ENCODE results near the gene ADPRM. TPM values are rescaled to one million over a fixed set of nuclear protein-coding genes. Genes with fewer than 3 reads are reported as not detected.

The ADPRM gene
- total and polyA plus RNA-seq, 7 donors, result 8.9 to 15.8 (median 12.2) TPM

DNA sequence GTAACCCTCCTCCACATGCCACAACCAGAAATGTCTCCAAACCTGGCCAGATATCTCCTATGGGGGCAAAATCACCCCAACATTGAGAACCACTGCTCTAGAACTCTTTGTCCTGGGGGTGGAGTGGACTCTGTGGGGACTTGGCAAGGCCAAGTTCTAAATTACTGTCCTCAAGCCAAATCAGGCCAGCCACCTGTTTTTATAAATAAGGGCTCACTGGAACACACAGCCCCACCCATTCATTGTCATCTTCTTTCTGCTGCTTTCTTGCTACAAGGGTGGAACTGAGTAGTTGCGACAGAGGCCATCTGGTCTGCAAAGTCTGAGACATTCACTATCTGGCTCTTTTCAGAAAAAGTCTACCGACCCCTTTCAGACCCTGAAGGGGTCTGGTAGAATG lies 59.2 kb downstream of the ADPRM start:
- no peaks in the 10 kb centered on the region for H3K36me3 ChIP-seq (ENCODE audit: insufficient read depth in 1 of 2, low read depth in 1 of 2)
- ATAC-seq, result peak in 3 of 4 donors; percentile 37 to 64 (median 42)
- intact Hi-C loops (cut with DNase I), result no loop called here
- no peaks in the 10 kb centered on the region for H3K9me3 ChIP-seq
- TF ChIP-seq CTCF (IDR thresholded peaks at IDR 0.05), result no peak
- no peak for DNase-seq
- H3K4me1 ChIP-seq, result peaks cover 7% of the 10 kb centered on the region
- H3K27ac ChIP-seq, result no peak overlapping the region
- 46 to 62% (median 48%) methylated on average over 2 of the region's 2 CpGs for WGBS, 3 donors
- no peaks in the 10 kb centered on the region for H3K27me3 ChIP-seq (ENCODE audit: insufficient read depth in 3 of 3, low read length in 2 of 3)
- no peak overlapping the region for H3K4me3 ChIP-seq

DNA sequence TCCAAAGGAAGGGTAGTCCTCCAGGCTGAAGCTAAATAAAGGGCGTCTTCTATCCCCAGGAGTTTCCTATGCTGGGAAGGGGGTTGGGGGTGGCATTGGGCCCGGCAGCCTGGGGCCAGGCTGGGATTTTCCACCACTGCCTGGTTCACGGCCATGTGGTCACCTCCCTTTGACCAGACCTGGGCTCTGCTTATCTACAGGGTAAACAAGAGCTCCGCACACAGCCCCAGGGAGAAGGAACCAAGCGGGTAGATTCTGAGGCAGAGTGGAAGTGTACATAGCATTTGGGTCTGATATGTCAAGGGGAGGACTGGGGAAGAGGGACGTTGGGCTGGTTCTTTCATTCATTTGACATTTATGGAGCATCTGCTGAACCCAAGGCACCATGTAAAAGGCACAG lies 59.7 kb downstream of the ADPRM start:
- H3K4me3 ChIP-seq, result no peak overlapping the region
- H3K4me1 ChIP-seq, result peaks cover 7% of the 10 kb centered on the region
- intact Hi-C loops (cut with DNase I), result no loop called here
- H3K36me3 ChIP-seq (ENCODE audit: insufficient read depth in 1 of 2, low read depth in 1 of 2), result no peaks in the 10 kb centered on the region
- no peak for TF ChIP-seq CTCF (IDR thresholded peaks at IDR 0.05)
- H3K9me3 ChIP-seq, result no peaks in the 10 kb centered on the region
- ATAC-seq (peak in 1 of 4 donors; percentile 21), DNase-seq (no peak)
- H3K27me3 ChIP-seq (ENCODE audit: insufficient read depth in 3 of 3, low read length in 2 of 3), result no peaks in the 10 kb centered on the region
- WGBS, 3 donors, result 71 to 81% (median 75%) methylated on average over 6 of the region's 6 CpGs
- no peak overlapping the region for H3K27ac ChIP-seq

- DNase-seq (no peak), ATAC-seq (no peak)
- Histone ChIP-seq H3K9me3 (no peaks in the 10 kb centered on the region), H3K27ac (no peak overlapping the region), H3K4me3 (no peak overlapping the region), H3K36me3 (ENCODE audit: insufficient read depth in 1 of 2, low read depth in 1 of 2) (no peaks in the 10 kb centered on the region), H3K4me1 (peaks cover 7% of the 10 kb centered on the region), H3K27me3 (ENCODE audit: insufficient read depth in 3 of 3, low read length in 2 of 3) (no peaks in the 10 kb centered on the region)
- 61 to 79% (median 61%) methylated on average over 2 of the region's 2 CpGs for WGBS, 3 donors
- intact Hi-C loops (cut with DNase I), result no loop called here
- TF ChIP-seq CTCF (IDR thresholded peaks at IDR 0.05), result no peak
Observed at GRCh38 chr17:10757647-10758046, 60.3 kb downstream of the ADPRM start.

DNA sequence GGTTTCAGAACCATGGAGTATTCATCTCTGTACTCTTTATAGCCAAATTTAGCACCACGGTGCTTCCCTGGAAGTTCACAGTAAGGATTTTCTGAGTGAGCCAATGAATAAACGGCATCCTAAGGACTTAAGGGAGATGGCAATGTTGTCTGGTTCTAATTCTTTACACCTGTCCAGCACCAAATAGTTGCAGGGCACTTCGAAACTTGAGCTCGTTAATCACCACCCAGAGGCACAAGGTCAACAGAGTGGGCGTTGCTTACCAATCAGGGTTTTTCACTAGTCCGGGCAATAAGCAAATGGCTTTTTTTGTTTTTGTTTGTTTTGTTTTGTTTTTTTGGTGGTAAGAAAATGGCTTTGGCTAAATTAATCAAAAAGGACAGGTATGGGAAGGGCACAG lies 60.7 kb downstream of the ADPRM start:
- H3K4me1 ChIP-seq, result peaks cover 7% of the 10 kb centered on the region
- no peak overlapping the region for H3K27ac ChIP-seq
- 32 to 40% (median 37%) methylated on average over 6 of the region's 6 CpGs for WGBS, 3 donors
- no peaks in the 10 kb centered on the region for H3K9me3 ChIP-seq
- no peak for TF ChIP-seq CTCF (IDR thresholded peaks at IDR 0.05)
- H3K27me3 ChIP-seq (ENCODE audit: insufficient read depth in 3 of 3, low read length in 2 of 3), result no peaks in the 10 kb centered on the region
- ATAC-seq (no peak), DNase-seq (no peak)
- no peak overlapping the region for H3K4me3 ChIP-seq
- intact Hi-C loops (cut with DNase I), result no loop called here
- no peaks in the 10 kb centered on the region for H3K36me3 ChIP-seq (ENCODE audit: insufficient read depth in 1 of 2, low read depth in 1 of 2)

Other genes starting within 250 kb of the ADPRM start
- gene MYH4, start 228.0 kb upstream of the ADPRM start, total RNA-seq, result under 1 TPM; 0.18 to 0.54 (median 0.37) TPM
- gene MYH4, start 228.0 kb upstream of the ADPRM start, polyA plus RNA-seq, result under 1 TPM in 2 of 3 donors, not detected in 1; 0.06 to 0.18 TPM
- gene MYH1, start 179.1 kb upstream of the ADPRM start, total RNA-seq, result 1,000 to 10,000 TPM in 2 of 4 donors, 100 to 1,000 TPM in 2; 166 to 3,329 (median 1,836) TPM
- 1,000 to 10,000 TPM in 2 of 3 donors, 10 to 100 TPM in 1; 61.5 to 1,446 (median 1,180) TPM for gene MYH1, start 179.1 kb upstream of the ADPRM start, polyA plus RNA-seq
- over 10,000 TPM in 1 of 4 donors, 1,000 to 10,000 TPM in 3; 1,903 to 20,190 (median 5,841) TPM for gene MYH2, start 147.9 kb upstream of the ADPRM start, total RNA-seq
- 100 to 1,000 TPM; 263 to 809 (median 306) TPM for gene MYH2, start 147.9 kb upstream of the ADPRM start, polyA plus RNA-seq
- gene MYH3, start 40.3 kb upstream of the ADPRM start, total RNA-seq, result 100 to 1,000 TPM in 1 of 4 donors, 10 to 100 TPM in 1, 1 to 10 TPM in 2; 5.8 to 261 (median 34.6) TPM
- gene MYH3, start 40.3 kb upstream of the ADPRM start, polyA plus RNA-seq, result 1 to 10 TPM; 1.9 to 5.4 (median 2.1) TPM
- 10 to 100 TPM; 25.9 to 36.1 (median 27.5) TPM for gene SCO1, start 61 bp upstream of the ADPRM start, total RNA-seq
- gene SCO1, start 61 bp upstream of the ADPRM start, polyA plus RNA-seq, result 10 to 100 TPM; 17.5 to 38.9 (median 28.6) TPM
- 1 to 10 TPM; 4.2 to 8.9 (median 6.5) TPM for gene TMEM220, start 32.4 kb downstream of the ADPRM start, total RNA-seq
- gene TMEM220, start 32.4 kb downstream of the ADPRM start, polyA plus RNA-seq, result 1 to 10 TPM; 3.4 to 4.9 (median 3.6) TPM
- gene TMEM238L, start 106.5 kb downstream of the ADPRM start, total RNA-seq, result not detected
- gene TMEM238L, start 106.5 kb downstream of the ADPRM start, polyA plus RNA-seq, result under 1 TPM in 2 of 3 donors, not detected in 1; 0.03 to 0.07 TPM
- not detected for gene PIRT, start 140.5 kb downstream of the ADPRM start, total RNA-seq
- under 1 TPM in 1 of 3 donors, not detected in 2; 0.01 TPM for gene PIRT, start 140.5 kb downstream of the ADPRM start, polyA plus RNA-seq

Measured in psoas muscle (tissue), 8 donors.